ENCODE data around the gene APC.

The APC gene

DNA sequence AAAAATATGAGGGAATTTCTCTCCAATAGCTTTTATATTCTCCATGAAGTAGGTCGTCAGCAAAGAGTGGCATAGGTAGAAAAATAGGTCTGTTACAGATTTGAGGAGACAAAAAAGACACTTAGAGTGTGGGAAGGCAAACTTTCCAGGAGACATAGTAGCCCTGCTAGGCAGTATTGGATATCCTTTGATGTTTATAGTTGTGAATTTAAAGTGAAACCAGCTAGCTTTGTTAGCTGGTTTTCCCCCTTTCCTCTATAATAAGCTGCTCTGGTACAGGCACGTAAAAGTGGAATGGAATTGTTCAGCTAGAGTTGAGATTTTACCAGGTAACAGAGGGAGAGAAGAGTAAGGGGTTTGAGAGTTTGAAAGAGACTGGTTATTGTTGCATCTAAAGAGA lies 17.1 kb upstream of the APC start:
- TF ChIP-seq ELF4 (IDR thresholded peaks at IDR 0.05) (no peak), SP1 (IDR thresholded peaks at IDR 0.05) (no peak), FOXA1 (IDR thresholded peaks at IDR 0.05) (no peak), LEF1 (IDR thresholded peaks at IDR 0.05; ENCODE audit: borderline replicate concordance) (no peak)
- DNase-seq (ENCODE audit: extremely low spot score) = no peak
- ChIA-PET CTCF (interaction anchor here (0.8 kb wide), 1 partner anchor 29 kb away, joined by 4 read pairs; no protein-coding TSS in a partner anchor), POLR2A (interaction anchor here (1.5 kb wide), 3 partner anchors 8 to 17 kb away, joined by 3 to 6 read pairs (median 5); partner anchors contain the start of gene APC)

DNA sequence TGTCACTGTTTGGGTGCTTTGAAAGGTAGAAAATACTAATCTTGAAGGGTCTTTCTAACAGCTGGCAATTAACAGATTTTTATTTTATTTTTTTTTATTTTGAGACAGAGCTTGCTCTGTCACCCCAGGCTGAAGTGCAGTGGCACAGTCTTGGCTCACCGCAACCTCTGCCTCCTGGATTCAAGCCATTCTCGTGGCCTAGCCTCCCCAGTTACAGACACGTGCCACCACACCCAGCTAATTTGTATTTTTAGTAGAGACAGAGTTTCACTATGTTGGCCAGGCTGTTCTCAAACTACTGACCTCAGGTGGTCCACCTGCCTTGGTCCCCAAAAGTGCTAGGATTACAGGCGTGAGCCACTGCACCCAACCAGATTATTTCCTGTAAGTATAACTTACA lies 12.8 kb upstream of the APC start:
- ChIA-PET CTCF (no interaction called here), POLR2A (interaction anchor here (1.8 kb wide), 1 partner anchor 17 kb away, joined by 10 read pairs; no protein-coding TSS in a partner anchor)
- DNase-seq (ENCODE audit: extremely low spot score) = no peak
- TF ChIP-seq L3MBTL2 (conservative IDR thresholded peaks at IDR 0.05) (no peak), CTBP1 (IDR thresholded peaks at IDR 0.05; ENCODE audit: borderline replicate concordance) (no peak), ELF4 (IDR thresholded peaks at IDR 0.05) (no peak), ARNT (IDR thresholded peaks at IDR 0.05) (no peak), NFRKB (IDR thresholded peaks at IDR 0.05) (no peak), LEF1 (IDR thresholded peaks at IDR 0.05; ENCODE audit: borderline replicate concordance) (no peak), BHLHE40 (IDR thresholded peaks at IDR 0.05; ENCODE audit: borderline replicate concordance) (no peak), SUZ12 (IDR thresholded peaks at IDR 0.05) (no peak), FOXA1 (IDR thresholded peaks at IDR 0.05) (no peak), TARDBP (IDR thresholded peaks at IDR 0.05) (no peak), HDGF (IDR thresholded peaks at IDR 0.05; ENCODE audit: borderline replicate concordance) (no peak), ZNF384 (IDR thresholded peaks at IDR 0.05) (no peak), SP1 (IDR thresholded peaks at IDR 0.05) (no peak), FOXK2 (IDR thresholded peaks at IDR 0.05) (no peak), FOXM1 (IDR thresholded peaks at IDR 0.05; ENCODE audit: borderline replicate concordance) (no peak)
- TF ChIP-seq, protein P1, sequence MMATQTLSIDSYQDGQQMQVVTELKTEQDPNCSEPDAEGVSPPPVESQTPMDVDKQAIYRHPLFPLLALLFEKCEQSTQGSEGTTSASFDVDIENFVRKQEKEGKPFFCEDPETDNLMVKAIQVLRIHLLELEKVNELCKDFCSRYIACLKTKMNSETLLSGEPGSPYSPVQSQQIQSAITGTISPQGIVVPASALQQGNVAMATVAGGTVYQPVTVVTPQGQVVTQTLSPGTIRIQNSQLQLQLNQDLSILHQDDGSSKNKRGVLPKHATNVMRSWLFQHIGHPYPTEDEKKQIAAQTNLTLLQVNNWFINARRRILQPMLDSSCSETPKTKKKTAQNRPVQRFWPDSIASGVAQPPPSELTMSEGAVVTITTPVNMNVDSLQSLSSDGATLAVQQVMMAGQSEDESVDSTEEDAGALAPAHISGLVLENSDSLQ (IDR thresholded peaks at IDR 0.05) = no peak

DNA sequence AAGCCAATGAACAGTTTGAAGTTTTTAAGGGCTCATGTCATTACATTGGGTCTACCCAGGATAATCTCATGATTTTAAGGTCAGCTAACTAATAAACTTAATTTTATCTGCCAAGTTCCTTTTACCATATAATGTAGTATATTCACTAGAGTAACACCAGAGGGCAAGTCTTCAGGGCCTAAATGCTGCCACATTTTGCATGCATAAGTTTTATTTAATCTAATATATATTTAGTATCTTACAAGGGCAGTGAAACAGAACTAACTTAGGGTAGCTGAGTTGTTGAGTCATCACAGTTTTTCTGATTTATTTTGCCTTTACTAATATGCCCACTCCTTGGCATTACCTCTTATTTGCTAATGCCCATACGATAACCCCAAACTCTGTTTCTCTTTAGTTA lies 8.1 kb upstream of the APC start:
- TF ChIP-seq ELF4 (IDR thresholded peaks at IDR 0.05) = no peak
- TF ChIP-seq LEF1 (IDR thresholded peaks at IDR 0.05; ENCODE audit: borderline replicate concordance) = no peak
- no peak for TF ChIP-seq SP1 (IDR thresholded peaks at IDR 0.05)
- no peak for TF ChIP-seq ARNT (IDR thresholded peaks at IDR 0.05)
- no peak for TF ChIP-seq SUZ12 (IDR thresholded peaks at IDR 0.05)
- no peak for TF ChIP-seq FOXA1 (IDR thresholded peaks at IDR 0.05)
- no peak for TF ChIP-seq NFRKB (IDR thresholded peaks at IDR 0.05)
- TF ChIP-seq FOXK2 (IDR thresholded peaks at IDR 0.05) = no peak
- no peak for TF ChIP-seq TARDBP (IDR thresholded peaks at IDR 0.05)
- ChIA-PET CTCF (interaction anchor here (1.6 kb wide), 1 partner anchor 17 kb away, joined by 3 read pairs; no protein-coding TSS in a partner anchor), POLR2A (interaction anchor here (1.1 to 1.8 kb wide), 2 partner anchors 9 to 22 kb away, joined by 3 to 6 read pairs; no protein-coding TSS in a partner anchor)
- DNase-seq (ENCODE audit: extremely low spot score) = no peak

DNA sequence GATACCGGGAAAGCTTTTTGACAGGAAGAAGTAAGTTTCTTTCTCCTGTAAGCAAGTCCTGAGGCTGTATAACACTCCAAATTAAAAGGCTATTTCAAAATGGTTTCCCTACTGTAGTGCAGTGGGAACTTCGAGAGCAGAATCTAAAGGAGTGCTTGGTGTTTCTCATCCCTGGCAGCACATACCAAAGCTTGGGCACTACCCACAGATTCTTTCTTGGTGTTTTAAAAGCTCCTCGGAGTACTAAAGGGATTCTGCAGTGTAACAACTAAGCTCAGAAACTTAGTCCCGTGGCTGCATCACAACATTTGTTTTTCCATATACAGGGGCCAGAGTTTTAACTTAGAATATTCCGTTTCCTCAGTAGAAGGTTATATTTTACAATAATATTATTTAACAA lies 5.6 kb upstream of the APC start:
- no peak for DNase-seq (ENCODE audit: extremely low spot score)
- ChIA-PET CTCF (no interaction called here), POLR2A (interaction anchor here (1.4 kb wide), 1 partner anchor 25 kb away, joined by 5 read pairs; no protein-coding TSS in a partner anchor)
- no peak for TF ChIP-seq TARDBP (IDR thresholded peaks at IDR 0.05)
- no peak for TF ChIP-seq HDGF (IDR thresholded peaks at IDR 0.05; ENCODE audit: borderline replicate concordance)
- TF ChIP-seq FOXK2 (IDR thresholded peaks at IDR 0.05) = no peak
- no peak for TF ChIP-seq ZNF384 (IDR thresholded peaks at IDR 0.05)
- no peak for TF ChIP-seq SP1 (IDR thresholded peaks at IDR 0.05)
- TF ChIP-seq L3MBTL2 (conservative IDR thresholded peaks at IDR 0.05) = no peak
- no peak for TF ChIP-seq CTBP1 (IDR thresholded peaks at IDR 0.05; ENCODE audit: borderline replicate concordance)
- no peak for TF ChIP-seq NFRKB (IDR thresholded peaks at IDR 0.05)
- TF ChIP-seq FOXM1 (IDR thresholded peaks at IDR 0.05; ENCODE audit: borderline replicate concordance) = no peak

DNA sequence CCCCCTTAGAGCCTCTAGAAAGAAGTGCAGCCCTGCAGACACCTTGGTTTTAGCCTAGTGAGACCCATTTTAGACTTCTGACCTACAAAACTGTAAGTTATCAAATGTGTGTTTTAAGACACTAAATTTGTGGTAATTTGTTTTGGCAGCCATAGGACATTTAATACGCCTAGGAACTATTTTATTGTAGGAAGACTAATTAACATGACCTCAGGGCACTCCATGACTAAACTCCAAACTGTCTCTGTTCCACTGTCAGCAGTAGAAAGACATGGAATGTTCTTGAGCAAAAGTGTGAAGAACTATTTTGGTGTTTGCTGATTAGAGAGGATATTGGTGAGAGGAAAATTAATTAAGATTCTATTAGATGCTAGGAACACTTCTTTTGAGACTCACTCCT lies 4.1 kb upstream of the APC start:
- ChIA-PET CTCF (no interaction called here), POLR2A (interaction anchor here (1.4 kb wide), 1 partner anchor 26 kb away, joined by 5 read pairs; no protein-coding TSS in a partner anchor)
- TF ChIP-seq NFRKB (IDR thresholded peaks at IDR 0.05) (no peak), BHLHE40 (IDR thresholded peaks at IDR 0.05; ENCODE audit: borderline replicate concordance) (no peak), LEF1 (IDR thresholded peaks at IDR 0.05; ENCODE audit: borderline replicate concordance) (no peak), ARNT (IDR thresholded peaks at IDR 0.05) (no peak), CTBP1 (IDR thresholded peaks at IDR 0.05; ENCODE audit: borderline replicate concordance) (no peak), L3MBTL2 (conservative IDR thresholded peaks at IDR 0.05) (no peak), ELF4 (IDR thresholded peaks at IDR 0.05) (no peak), FOXA1 (IDR thresholded peaks at IDR 0.05) (no peak), HDGF (IDR thresholded peaks at IDR 0.05; ENCODE audit: borderline replicate concordance) (no peak), SUZ12 (IDR thresholded peaks at IDR 0.05) (no peak), TARDBP (IDR thresholded peaks at IDR 0.05) (no peak), FOXM1 (IDR thresholded peaks at IDR 0.05; ENCODE audit: borderline replicate concordance) (no peak), SP1 (IDR thresholded peaks at IDR 0.05) (no peak), FOXK2 (IDR thresholded peaks at IDR 0.05) (no peak)
- TF ChIP-seq, protein P1 (IDR thresholded peaks at IDR 0.05) = no peak

DNA sequence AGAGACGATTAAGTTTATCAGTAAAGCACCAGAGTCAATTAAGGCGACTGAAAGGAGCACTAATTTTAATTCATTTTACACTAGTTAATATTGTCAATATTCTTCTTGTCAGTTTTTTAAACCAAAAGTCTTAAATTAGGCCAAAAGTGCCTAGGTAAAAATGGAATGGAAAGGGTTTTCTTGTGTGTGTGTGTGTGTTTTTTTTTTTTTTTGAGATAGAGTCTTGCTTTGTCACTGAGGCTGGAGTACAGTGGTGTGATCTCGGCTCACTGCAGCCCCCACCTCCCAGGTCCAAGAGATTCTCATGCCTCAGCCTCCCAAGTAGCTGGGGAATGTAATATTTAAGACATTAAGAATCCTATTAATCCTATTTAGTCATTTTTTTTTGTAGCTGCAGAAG lies 3.1 kb upstream of the APC start:
- no peak for TF ChIP-seq ARNT (IDR thresholded peaks at IDR 0.05)
- no peak for TF ChIP-seq ELF4 (IDR thresholded peaks at IDR 0.05)
- no peak for TF ChIP-seq FOXK2 (IDR thresholded peaks at IDR 0.05)
- no peak for TF ChIP-seq ZNF384 (IDR thresholded peaks at IDR 0.05)
- TF ChIP-seq FOXM1 (IDR thresholded peaks at IDR 0.05; ENCODE audit: borderline replicate concordance) = no peak
- no peak for TF ChIP-seq L3MBTL2 (conservative IDR thresholded peaks at IDR 0.05)
- TF ChIP-seq, protein P1 (IDR thresholded peaks at IDR 0.05) = no peak
- TF ChIP-seq NFRKB (IDR thresholded peaks at IDR 0.05) = no peak
- no peak for TF ChIP-seq SUZ12 (IDR thresholded peaks at IDR 0.05)
- no peak for TF ChIP-seq TARDBP (IDR thresholded peaks at IDR 0.05)
- TF ChIP-seq LEF1 (IDR thresholded peaks at IDR 0.05; ENCODE audit: borderline replicate concordance) = no peak
- TF ChIP-seq HDGF (IDR thresholded peaks at IDR 0.05; ENCODE audit: borderline replicate concordance) = no peak
- TF ChIP-seq BHLHE40 (IDR thresholded peaks at IDR 0.05; ENCODE audit: borderline replicate concordance) = no peak
- TF ChIP-seq CTBP1 (IDR thresholded peaks at IDR 0.05; ENCODE audit: borderline replicate concordance) = no peak
- no peak for TF ChIP-seq SP1 (IDR thresholded peaks at IDR 0.05)
- no peak for TF ChIP-seq FOXA1 (IDR thresholded peaks at IDR 0.05)
- POLR2A ChIA-PET = no interaction called here
- CTCF ChIA-PET = interaction anchor here (0.6 kb wide), 1 partner anchor 47 kb away, joined by 3 read pairs; no protein-coding TSS in a partner anchor
- DNase-seq (ENCODE audit: extremely low spot score) = no peak

More for the DNA sequence above, 4.1 kb upstream of the APC start:
- no peak for DNase-seq (ENCODE audit: extremely low spot score)

All from HEK293T (cell line).